GM12891 (cell line): ENCODE measurements around the gene ARHGEF28.

Source experiments
- DNase-seq: peaks from one replicate; pipeline ENCODE4 v3.0.0; 2011; ENCODE audit warnings: low spot score; ENCODE audit not compliant: insufficient read length
- FAIRE-seq: peaks from 2 replicates; lab custom pipeline; 2011; peaks lifted over from hg19 to GRCh38; lab: Jason Lieb, UNC
- PAX5 ChIP-seq: IDR thresholded peaks from 2 replicates; pipeline ENCODE4 v1.6.1; 2011; ENCODE audit warnings: low read length, moderate library complexity, mild to moderate bottlenecking; ENCODE audit not compliant: insufficient read depth, severe bottlenecking
- POLR2A ChIP-seq: IDR thresholded peaks from 2 replicates; pipeline ENCODE4 v1.6.1; 2011; ENCODE audit warnings: low read depth, low read length, control low read depth
- POLR2AphosphoS5 ChIP-seq: IDR thresholded peaks from 2 replicates; pipeline ENCODE4 v1.6.1; 2011; ENCODE audit warnings: low read depth, low read length, control low read depth
- POU2F2 ChIP-seq: IDR thresholded peaks from 2 replicates; pipeline ENCODE4 v1.6.1; 2011; ENCODE audit warnings: low read depth, mild to moderate bottlenecking, control low read depth, low read length, moderate library complexity
- SPI1 ChIP-seq: IDR thresholded peaks from 2 replicates; pipeline ENCODE4 v1.6.1; 2011; ENCODE audit warnings: low read depth, low read length, control low read depth
- TAF1 ChIP-seq: IDR thresholded peaks from 2 replicates; pipeline ENCODE4 v1.6.1; 2011; ENCODE audit warnings: low read depth, low read length, control low read depth

ARHGEF28 gene

DNA sequence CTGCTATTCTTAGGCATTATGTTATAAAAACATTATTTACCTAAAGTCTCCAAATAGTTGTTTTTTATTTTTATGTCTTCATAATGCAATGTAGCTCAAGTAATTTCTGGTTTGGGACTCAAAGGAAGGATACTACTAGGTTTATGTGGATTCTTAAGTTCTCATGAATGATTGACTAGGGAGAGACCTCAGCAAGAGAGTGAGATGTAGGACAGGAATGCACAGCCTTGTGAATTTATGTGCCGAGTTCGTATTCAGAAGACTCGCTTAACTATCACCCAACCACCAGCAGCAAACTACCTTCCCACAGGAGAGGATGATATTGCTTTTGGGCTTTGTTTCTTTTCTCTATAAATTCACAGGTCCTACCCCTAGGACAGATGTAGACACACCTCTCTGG lies 282.9 kb downstream of the ARHGEF28 start:
- DNase-seq (no peak), FAIRE-seq (no peak)
- TF ChIP-seq PAX5 (no peak), POLR2A (no peak), POU2F2 (no peak), SPI1 (no peak), TAF1 (no peak), POLR2AphosphoS5 (no peak)

GRCh38 chr5:73909474-73909873 lies 283.5 kb downstream of the ARHGEF28 start:
- FAIRE-seq (no peak), DNase-seq (no peak)
- TF ChIP-seq POLR2AphosphoS5, result no peak
- TF ChIP-seq TAF1, result no peak
- no peak for TF ChIP-seq POLR2A
- no peak for TF ChIP-seq POU2F2
- TF ChIP-seq SPI1, result no peak
- no peak for TF ChIP-seq PAX5

DNA sequence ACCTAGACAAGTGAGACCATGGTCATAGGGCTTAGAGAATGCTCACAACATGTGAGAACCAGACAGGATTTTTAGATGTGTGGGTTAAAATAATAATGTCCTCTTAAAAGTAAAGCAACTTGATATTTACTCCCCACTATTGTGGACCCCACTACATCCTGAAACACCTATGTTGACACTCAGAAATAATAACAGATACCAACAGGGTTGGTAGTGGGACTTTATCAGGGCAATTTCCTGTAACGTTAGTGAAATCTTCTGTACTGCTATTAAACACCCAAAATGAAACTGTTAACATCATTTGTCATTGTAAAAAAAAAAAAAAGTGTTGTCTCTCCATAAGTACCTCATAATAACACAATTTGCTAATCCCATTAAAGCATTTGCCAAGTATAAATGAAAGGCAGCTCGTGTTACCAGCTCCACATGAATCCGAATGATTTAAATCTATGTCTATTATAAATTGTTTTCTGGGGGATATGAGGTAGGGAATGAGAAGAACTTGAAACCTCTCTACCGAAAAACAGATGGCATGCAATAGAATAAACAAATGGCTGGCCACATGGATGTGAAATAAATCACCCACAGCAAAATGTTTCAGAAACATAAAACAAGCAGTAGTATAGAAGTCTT lies 285.9 kb downstream of the ARHGEF28 start:
- FAIRE-seq, result no peak
- TF ChIP-seq POU2F2, result no peak
- DNase-seq, result no peak

DNA sequence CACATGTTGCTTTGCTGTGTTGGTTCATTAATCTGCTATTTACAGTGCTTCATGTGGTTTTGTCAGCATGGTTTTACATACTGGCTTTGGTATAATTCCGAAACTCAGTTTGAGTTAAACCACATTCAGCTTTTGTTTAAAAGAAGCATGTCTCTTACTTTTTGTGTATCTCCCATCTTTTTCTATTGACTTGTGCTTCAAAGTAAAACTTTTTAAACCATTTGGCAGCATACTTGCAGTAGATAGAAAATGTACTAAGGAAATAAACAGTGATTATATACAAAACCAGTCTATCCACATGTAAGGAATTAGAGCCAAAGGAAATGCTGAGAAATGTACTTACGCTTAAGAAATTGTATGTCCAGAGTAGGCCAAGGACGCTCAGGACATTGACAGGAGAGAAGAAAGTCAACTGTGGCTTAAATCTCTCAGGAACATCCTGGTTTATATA lies 286.9 kb downstream of the ARHGEF28 start:
- FAIRE-seq (no peak), DNase-seq (no peak)
- no peak for TF ChIP-seq PAX5
- no peak for TF ChIP-seq SPI1
- TF ChIP-seq POLR2AphosphoS5, result no peak
- no peak for TF ChIP-seq POU2F2
- TF ChIP-seq POLR2A, result no peak
- no peak for TF ChIP-seq TAF1

- FAIRE-seq, result no peak
- DNase-seq, result no peak
- TF ChIP-seq TAF1 (no peak), POLR2A (no peak)
Measured at GRCh38 chr5:73913971-73914370, 288.0 kb downstream of the ARHGEF28 start.

GRCh38 chr5:73915345-73915744 lies 289.3 kb downstream of the ARHGEF28 start:
- no peak for FAIRE-seq
- DNase-seq, result no peak
- TF ChIP-seq POLR2A, result no peak
- TF ChIP-seq SPI1, result no peak
- no peak for TF ChIP-seq PAX5
- TF ChIP-seq POU2F2, result no peak
- TF ChIP-seq TAF1, result no peak
- no peak for TF ChIP-seq POLR2AphosphoS5

GRCh38 chr5:73917433-73917832 lies 291.4 kb downstream of the ARHGEF28 start:
- no peak for DNase-seq
- TF ChIP-seq PAX5, result no peak
- TF ChIP-seq POLR2AphosphoS5, result no peak
- no peak for TF ChIP-seq POLR2A
- TF ChIP-seq SPI1, result no peak
- no peak for TF ChIP-seq POU2F2
- no peak for TF ChIP-seq TAF1
- no peak for FAIRE-seq

DNA sequence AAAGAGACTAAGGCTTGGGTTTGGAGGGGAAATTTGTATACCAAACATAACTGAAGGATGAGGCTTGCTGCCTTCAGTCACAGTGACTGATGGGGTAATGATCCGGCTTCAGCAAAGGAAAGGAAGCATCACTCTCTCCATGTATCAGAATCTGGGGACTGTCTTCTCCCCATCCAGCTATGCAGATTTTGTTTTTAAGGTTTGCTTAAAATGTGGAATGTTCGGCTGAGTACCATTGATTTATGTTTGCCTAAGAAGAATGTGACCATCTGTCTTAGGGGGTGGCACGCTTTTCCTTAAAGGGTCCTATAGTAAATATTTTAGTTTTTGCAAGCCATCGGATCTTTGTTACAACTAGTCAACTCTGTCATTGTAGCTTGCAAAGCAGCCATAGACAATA lies 291.9 kb downstream of the ARHGEF28 start:
- TF ChIP-seq PAX5 (no peak), POLR2AphosphoS5 (no peak), TAF1 (no peak), SPI1 (no peak), POLR2A (no peak), POU2F2 (no peak)
- DNase-seq (no peak), FAIRE-seq (no peak)

- DNase-seq (no peak), FAIRE-seq (no peak)
- TF ChIP-seq PAX5, result no peak
- TF ChIP-seq TAF1, result no peak
- TF ChIP-seq POU2F2, result no peak
- no peak for TF ChIP-seq POLR2AphosphoS5
- TF ChIP-seq SPI1, result no peak
- no peak for TF ChIP-seq POLR2A
Measured at GRCh38 chr5:73918791-73919221, 292.8 kb downstream of the ARHGEF28 start.

GRCh38 chr5:73921741-73922140 lies 295.7 kb downstream of the ARHGEF28 start:
- no peak for DNase-seq
- TF ChIP-seq POU2F2 (no peak), SPI1 (no peak), PAX5 (no peak), TAF1 (no peak), POLR2AphosphoS5 (no peak), POLR2A (no peak)
- FAIRE-seq, result no peak

GRCh38 chr5:73922224-73922623 lies 296.2 kb downstream of the ARHGEF28 start:
- no peak for DNase-seq
- FAIRE-seq, result no peak
- no peak for TF ChIP-seq TAF1
- TF ChIP-seq POLR2AphosphoS5, result no peak
- no peak for TF ChIP-seq POLR2A
- TF ChIP-seq POU2F2, result no peak
- no peak for TF ChIP-seq PAX5
- TF ChIP-seq SPI1, result no peak
